Measurements from ENCODE around the gene POLR2M.

POLR2M gene

GRCh38 chr15:57763176-57763964 lies 56.9 kb downstream of the POLR2M start:
- no peak for TF ChIP-seq CTCF (conservative IDR thresholded peaks at IDR 0.05; ENCODE audit: control insufficient read depth, insufficient read depth, low read depth, low read length)
- DNase-seq (ENCODE audit: low read depth): no peak
- H3K4me3 ChIP-seq (ENCODE audit: control insufficient read depth, low read depth, low read length): no peak overlapping the region

Measured in fibroblast of mammary gland (primary cell).